Measurements from ENCODE around the gene BBS12. TPM values are rescaled to one million over a fixed set of nuclear protein-coding genes. Genes with fewer than 3 reads are reported as not detected.
A peak's percentile ranks its signal among the peaks of the same experiment; 100 is the strongest.

The BBS12 gene
- total and polyA plus RNA-seq, 9 of the 15 experiments (the other 6 are each of a cell fraction or from before 2014, with no cell fraction given) = 2.7 to 6.5 (median 3.3) TPM

DNA sequence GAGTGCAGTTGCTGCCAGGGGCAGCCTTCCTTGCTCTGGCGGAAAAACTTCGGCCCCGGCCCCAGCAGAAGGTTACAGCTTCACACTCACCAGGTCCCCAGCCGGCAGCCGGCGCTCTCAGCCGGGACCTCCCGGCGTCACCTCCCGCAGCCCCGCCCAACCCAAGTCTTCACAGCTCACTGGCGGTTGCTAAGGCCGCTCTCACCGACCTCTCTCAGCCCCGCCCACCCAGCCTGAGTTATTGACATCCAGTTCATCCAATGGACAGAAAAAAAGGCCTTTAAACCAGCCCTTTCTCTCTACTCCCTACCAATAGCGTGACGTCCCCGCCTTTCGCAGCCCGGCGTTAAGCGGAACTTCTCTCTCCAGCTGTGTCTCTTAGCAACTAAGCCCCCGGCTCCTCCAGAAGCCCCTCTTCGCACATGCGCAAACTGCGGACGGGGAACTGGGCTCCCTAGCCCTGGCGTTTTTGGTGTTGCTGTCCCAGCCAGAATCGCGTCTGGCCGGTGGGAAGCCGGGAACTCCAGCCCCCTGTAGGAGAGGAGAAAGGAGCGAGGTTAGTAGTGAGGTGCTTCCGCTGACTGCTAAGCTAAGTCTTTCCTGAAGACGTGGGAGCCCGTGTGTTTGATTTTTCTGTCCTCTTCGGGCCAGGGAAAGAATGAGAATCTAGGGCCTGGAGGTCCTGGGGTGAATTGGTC lies at the start of gene BBS12 (continued):
- peak; percentile 81 for TF ChIP-seq SP2 (IDR thresholded peaks at IDR 0.05; ENCODE audit: extremely low read depth, low read depth, low read length, poor library complexity, severe bottlenecking)
- TF ChIP-seq NFATC3 (IDR thresholded peaks at IDR 0.05) = no peak
- TF ChIP-seq NR1H2 (CRISPR knock-in tag; IDR thresholded peaks at IDR 0.05) = 0 out of 2 replicates have a peak, but pooled peaks have one; percentile 35
- TF ChIP-seq CREM (IDR thresholded peaks at IDR 0.05; ENCODE audit: low read depth) = peak; percentile 78
- TF ChIP-seq, protein P1, sequence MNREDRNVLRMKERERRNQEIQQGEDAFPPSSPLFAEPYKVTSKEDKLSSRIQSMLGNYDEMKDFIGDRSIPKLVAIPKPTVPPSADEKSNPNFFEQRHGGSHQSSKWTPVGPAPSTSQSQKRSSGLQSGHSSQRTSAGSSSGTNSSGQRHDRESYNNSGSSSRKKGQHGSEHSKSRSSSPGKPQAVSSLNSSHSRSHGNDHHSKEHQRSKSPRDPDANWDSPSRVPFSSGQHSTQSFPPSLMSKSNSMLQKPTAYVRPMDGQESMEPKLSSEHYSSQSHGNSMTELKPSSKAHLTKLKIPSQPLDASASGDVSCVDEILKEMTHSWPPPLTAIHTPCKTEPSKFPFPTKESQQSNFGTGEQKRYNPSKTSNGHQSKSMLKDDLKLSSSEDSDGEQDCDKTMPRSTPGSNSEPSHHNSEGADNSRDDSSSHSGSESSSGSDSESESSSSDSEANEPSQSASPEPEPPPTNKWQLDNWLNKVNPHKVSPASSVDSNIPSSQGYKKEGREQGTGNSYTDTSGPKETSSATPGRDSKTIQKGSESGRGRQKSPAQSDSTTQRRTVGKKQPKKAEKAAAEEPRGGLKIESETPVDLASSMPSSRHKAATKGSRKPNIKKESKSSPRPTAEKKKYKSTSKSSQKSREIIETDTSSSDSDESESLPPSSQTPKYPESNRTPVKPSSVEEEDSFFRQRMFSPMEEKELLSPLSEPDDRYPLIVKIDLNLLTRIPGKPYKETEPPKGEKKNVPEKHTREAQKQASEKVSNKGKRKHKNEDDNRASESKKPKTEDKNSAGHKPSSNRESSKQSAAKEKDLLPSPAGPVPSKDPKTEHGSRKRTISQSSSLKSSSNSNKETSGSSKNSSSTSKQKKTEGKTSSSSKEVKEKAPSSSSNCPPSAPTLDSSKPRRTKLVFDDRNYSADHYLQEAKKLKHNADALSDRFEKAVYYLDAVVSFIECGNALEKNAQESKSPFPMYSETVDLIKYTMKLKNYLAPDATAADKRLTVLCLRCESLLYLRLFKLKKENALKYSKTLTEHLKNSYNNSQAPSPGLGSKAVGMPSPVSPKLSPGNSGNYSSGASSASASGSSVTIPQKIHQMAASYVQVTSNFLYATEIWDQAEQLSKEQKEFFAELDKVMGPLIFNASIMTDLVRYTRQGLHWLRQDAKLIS (CRISPR knock-in tag; IDR thresholded peaks at IDR 0.05) = peak; percentile 73; the same call in 1 of the 2 replicates
- peak; percentile 87 for TF ChIP-seq MYNN (IDR thresholded peaks at IDR 0.05)
- TF ChIP-seq MYNN (CRISPR knock-in tag; IDR thresholded peaks at IDR 0.05) = no peak
- TF ChIP-seq KAT7 (CRISPR knock-in tag; IDR thresholded peaks at IDR 0.05; ENCODE audit: borderline replicate concordance) = peak; percentile 46; the same call in 1 of the 2 replicates
- TF ChIP-seq, protein P2, sequence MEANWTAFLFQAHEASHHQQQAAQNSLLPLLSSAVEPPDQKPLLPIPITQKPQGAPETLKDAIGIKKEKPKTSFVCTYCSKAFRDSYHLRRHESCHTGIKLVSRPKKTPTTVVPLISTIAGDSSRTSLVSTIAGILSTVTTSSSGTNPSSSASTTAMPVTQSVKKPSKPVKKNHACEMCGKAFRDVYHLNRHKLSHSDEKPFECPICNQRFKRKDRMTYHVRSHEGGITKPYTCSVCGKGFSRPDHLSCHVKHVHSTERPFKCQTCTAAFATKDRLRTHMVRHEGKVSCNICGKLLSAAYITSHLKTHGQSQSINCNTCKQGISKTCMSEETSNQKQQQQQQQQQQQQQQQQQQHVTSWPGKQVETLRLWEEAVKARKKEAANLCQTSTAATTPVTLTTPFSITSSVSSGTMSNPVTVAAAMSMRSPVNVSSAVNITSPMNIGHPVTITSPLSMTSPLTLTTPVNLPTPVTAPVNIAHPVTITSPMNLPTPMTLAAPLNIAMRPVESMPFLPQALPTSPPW (CRISPR knock-in tag; IDR thresholded peaks at IDR 0.05) = peak; percentile 77
- TF ChIP-seq KLF16 (IDR thresholded peaks at IDR 0.05) = peak; percentile 50; the same call in 1 of the 2 replicates
- TF ChIP-seq, protein P3, sequence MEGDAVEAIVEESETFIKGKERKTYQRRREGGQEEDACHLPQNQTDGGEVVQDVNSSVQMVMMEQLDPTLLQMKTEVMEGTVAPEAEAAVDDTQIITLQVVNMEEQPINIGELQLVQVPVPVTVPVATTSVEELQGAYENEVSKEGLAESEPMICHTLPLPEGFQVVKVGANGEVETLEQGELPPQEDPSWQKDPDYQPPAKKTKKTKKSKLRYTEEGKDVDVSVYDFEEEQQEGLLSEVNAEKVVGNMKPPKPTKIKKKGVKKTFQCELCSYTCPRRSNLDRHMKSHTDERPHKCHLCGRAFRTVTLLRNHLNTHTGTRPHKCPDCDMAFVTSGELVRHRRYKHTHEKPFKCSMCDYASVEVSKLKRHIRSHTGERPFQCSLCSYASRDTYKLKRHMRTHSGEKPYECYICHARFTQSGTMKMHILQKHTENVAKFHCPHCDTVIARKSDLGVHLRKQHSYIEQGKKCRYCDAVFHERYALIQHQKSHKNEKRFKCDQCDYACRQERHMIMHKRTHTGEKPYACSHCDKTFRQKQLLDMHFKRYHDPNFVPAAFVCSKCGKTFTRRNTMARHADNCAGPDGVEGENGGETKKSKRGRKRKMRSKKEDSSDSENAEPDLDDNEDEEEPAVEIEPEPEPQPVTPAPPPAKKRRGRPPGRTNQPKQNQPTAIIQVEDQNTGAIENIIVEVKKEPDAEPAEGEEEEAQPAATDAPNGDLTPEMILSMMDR (IDR thresholded peaks at IDR 0.05 in 2 of 3, conservative IDR thresholded peaks at IDR 0.05 in 1 of 3; ENCODE audit: insufficient read depth in 2 of 3, low read depth in 1 of 3, low read length in 3 of 3) = peak; percentile 61 to 76 (median 65)
- TF ChIP-seq KLF13 (tag; IDR thresholded peaks at IDR 0.05; ENCODE audit: borderline replicate concordance, low read depth) = 0 out of 2 replicates have a peak, but pooled peaks have one; percentile 61
- peak; percentile 97 for TF ChIP-seq SAP30 (IDR thresholded peaks at IDR 0.05; ENCODE audit: borderline replicate concordance, insufficient read depth, low read depth, low read length, poor library complexity, severe bottlenecking)
- TF ChIP-seq RFX1 (IDR thresholded peaks at IDR 0.05) = peak; percentile 99
- peak; percentile 63 for TF ChIP-seq EGR1 (conservative IDR thresholded peaks at IDR 0.05)
- TF ChIP-seq RBM25 (IDR thresholded peaks at IDR 0.05; ENCODE audit: low read depth, low read length, severe bottlenecking) = peak; percentile 76
- peak; percentile 49 for TF ChIP-seq KDM5B (IDR thresholded peaks at IDR 0.05; ENCODE audit: insufficient replicate concordance, low read depth, low read length)
- 0 out of 2 replicates have a peak, but pooled peaks have one; percentile 38 for TF ChIP-seq ELF2 (CRISPR knock-in tag; IDR thresholded peaks at IDR 0.05)
- peak; percentile 29; the same call in 1 of the 2 replicates for TF ChIP-seq EP300 (IDR thresholded peaks at IDR 0.05; ENCODE audit: low read length)
- TF ChIP-seq DACH1 (IDR thresholded peaks at IDR 0.05; ENCODE audit: partially characterized antibody) = peak; percentile 97
- peak in 1 of 2 experiments; percentile 81; a peak in 1 of 4 replicates for TF ChIP-seq CSDE1 (IDR thresholded peaks at IDR 0.05)

Data from K562 (cell line).